HG02798 (cell line): ENCODE data around the gene FBXO8.
A peak's percentile ranks its signal among the peaks of the same experiment; 100 is the strongest.

Experiments
- ATAC-seq: cut with Tn5 transposase; IDR thresholded peaks from one replicate; pipeline ENCODE4 v1.9.1; 2021; ENCODE audit warnings: mild to moderate bottlenecking; ENCODE audit not compliant: unreplicated experiment, poor library complexity

FBXO8 gene

GRCh38 chr4:174254613-174255012 lies 28.9 kb downstream of the FBXO8 start:
- no peak for ATAC-seq

GRCh38 chr4:174252412-174252811 lies 31.1 kb downstream of the FBXO8 start:
- ATAC-seq: no peak

- ATAC-seq: no peak
Observed at GRCh38 chr4:174248407-174248806, 35.1 kb downstream of the FBXO8 start.

- ATAC-seq: no peak
Observed at GRCh38 chr4:174245714-174246113, 37.8 kb downstream of the FBXO8 start.

- no peak for ATAC-seq
Observed at GRCh38 chr4:174244441-174244840, 39.0 kb downstream of the FBXO8 start.

GRCh38 chr4:174241162-174241561 lies 42.3 kb downstream of the FBXO8 start:
- ATAC-seq: no peak

- no peak for ATAC-seq
Observed at GRCh38 chr4:174236359-174236758, 47.1 kb downstream of the FBXO8 start.

- ATAC-seq: no peak
Observed at GRCh38 chr4:174230680-174231079, 52.8 kb downstream of the FBXO8 start.

GRCh38 chr4:174230148-174230547 lies 53.3 kb downstream of the FBXO8 start:
- no peak for ATAC-seq

GRCh38 chr4:174228988-174229387 lies 54.5 kb downstream of the FBXO8 start:
- ATAC-seq: no peak

- no peak for ATAC-seq
Observed at GRCh38 chr4:174225349-174226049, 58.0 kb downstream of the FBXO8 start.

- ATAC-seq: no peak
Observed at GRCh38 chr4:174224550-174224949, 58.9 kb downstream of the FBXO8 start.

- ATAC-seq: peak; percentile 78
Observed at GRCh38 chr4:174222266-174222872, 61.1 kb downstream of the FBXO8 start.

- ATAC-seq: no peak
Observed at GRCh38 chr4:174218127-174218790, 65.2 kb downstream of the FBXO8 start.

GRCh38 chr4:174217273-174218126 lies 66.0 kb downstream of the FBXO8 start:
- peak; percentile 39 for ATAC-seq

- ATAC-seq: peak; percentile 7
Observed at GRCh38 chr4:174216799-174217272, 66.6 kb downstream of the FBXO8 start.

- no peak for ATAC-seq
Observed at GRCh38 chr4:174215961-174216680, 67.3 kb downstream of the FBXO8 start.

GRCh38 chr4:174215057-174215456 lies 68.4 kb downstream of the FBXO8 start:
- no peak for ATAC-seq

GRCh38 chr4:174214101-174214878 lies 69.2 kb downstream of the FBXO8 start:
- ATAC-seq: no peak
